DND-41 (cell line): ENCODE results near the gene CAV1.

ENCODE experiments used
- CTCF ChIP-seq: IDR thresholded peaks from 2 replicates; pipeline ENCODE4 v1.5.1; 2012; ENCODE audit warnings: borderline replicate concordance, low read length, moderate library complexity, mild to moderate bottlenecking; ENCODE audit not compliant: poor library complexity, severe bottlenecking; ENCODE audit errors: extremely low read depth
- EZH2 ChIP-seq: IDR thresholded peaks from 3 replicates; pipeline ENCODE4 v1.6.1; 2012; ENCODE audit warnings: borderline replicate concordance, low read depth, mild to moderate bottlenecking, moderate library complexity, low read length, inconsistent platforms; ENCODE audit not compliant: severe bottlenecking

- TF ChIP-seq CTCF (no peak), EZH2 (no peak)
Observed at GRCh38 chr7:116501425-116502167, 23.2 kb upstream of the CAV1 start.
